Stomach (tissue), 9 donors: Measurements from ENCODE around the gene ACTN1. TPM values are rescaled to one million over a fixed set of nuclear protein-coding genes. Genes with fewer than 3 reads are reported as not detected.
A peak's percentile ranks its signal among the peaks of the same experiment; 100 is the strongest.

Experiments used
- DNase-seq, 2 donors: peaks; one replicate each; pipeline versions ENCODE4 v3.0.0 to v3.0.0-alpha.2; 2013 to 2019
- H3K27ac ChIP-seq, 5 donors: fragments of 200-600 bp in 4 of 5; sonication (generic) in 4 of 5; one replicate each; pipeline ENCODE4 v1.5.1; 2013 to 2019; ENCODE audit warnings: mild to moderate bottlenecking in 1 of 5, moderate library complexity in 1 of 5
- H3K27me3 ChIP-seq, 3 donors: fragments of 200-600 bp; sonication (generic); one replicate each; pipeline ENCODE4 v1.5.1; 2017 to 2019; ENCODE audit warnings: mixed run types in 1 of 3
- H3K36me3 ChIP-seq, 4 donors: fragments of 200-600 bp; sonication (generic); 1 replicate in 3 of 4; 2 replicates in 1 of 4; pipeline ENCODE4 v1.5.1; 2016 to 2019
- H3K4me1 ChIP-seq, 4 donors: fragments of 200-600 bp; sonication (generic); one replicate each; pipeline ENCODE4 v1.5.1; 2016 to 2019
- H3K4me3 ChIP-seq, 4 donors: fragments of 200-600 bp; sonication (generic) in 3 of 4; one replicate each; pipeline ENCODE4 v1.5.1; 2016 to 2019; ENCODE audit warnings: mild to moderate bottlenecking in 1 of 4
- H3K9me3 ChIP-seq, 4 donors: fragments of 200-600 bp; sonication (generic); one replicate each; pipeline ENCODE4 v1.5.1; 2016 to 2019
- EP300 ChIP-seq: sonication (generic); formaldehyde crosslinking; IDR thresholded peaks from one replicate; pipeline ENCODE4 v1.6.1; 2017; ENCODE audit warnings: antibody characterized with exemption
- POLR2A ChIP-seq, 4 donors: fragments of 450-650 bp; IDR thresholded peaks; one replicate each; pipeline ENCODE4 v1.6.1; 2016; ENCODE audit warnings: antibody characterized with exemption in 4 of 4, control low read depth in 2 of 4, mild to moderate bottlenecking in 1 of 4, moderate library complexity in 1 of 4
- POLR2AphosphoS5 ChIP-seq, 3 donors: sonication (generic); formaldehyde crosslinking; IDR thresholded peaks; one replicate each; pipeline ENCODE4 v1.6.1; 2016; ENCODE audit warnings: antibody characterized with exemption in 3 of 3
- WGBS, 5 donors: extraction: QIAGEN DNeasy Blood & Tissue Kit in 3 of 5; methylation state at CpG; one replicate each; pipeline versions ENCODE4 v1.1.5 to v1.1.7; 2013 to 2018; 5-methylcytosine and 5-hydroxymethylcytosine counted together
- intact Hi-C: fragments of 100-400 bp; cut with DNase I; formaldehyde crosslinking; loops from one replicate; pipeline ENCODE4 v1.15.1; 2023; ENCODE audit warnings: low total_unique reads
- polyA plus RNA-seq, 3 donors: library from polyadenylated mRNA; stranded (reverse); fragments of 200-250 nt; gene quantifications; one replicate each; pipeline ENCODE4 v1.2.3, GENCODE V29; 2013
- total RNA-seq, 5 donors: library from RNA; depleted of rRNA; stranded (reverse); fragments of >200 nt; gene quantifications; one replicate each; pipeline versions ENCODE4 v1.1.0 to v1.2.3, GENCODE V29; 2014 to 2016
- TF ChIP-seq, protein P1 (sequence below), 7 experiments: fragments of 450-650 bp in 4 of 7; fragments of 200-600 bp in 3 of 7; sonication (generic) in 3 of 7; IDR thresholded peaks; one replicate each; pipeline ENCODE4 v1.5.1; 2016 to 2019; ENCODE audit warnings: antibody characterized with exemption in 7 of 7, control low read depth in 2 of 7, mild to moderate bottlenecking in 1 of 7
- donor health status: healthy with polysubstance abuse.
- donor health status: Bipolar disorder and iron deficiency.
- donor health status: healthy.

Gene ACTN1
- total and polyA plus RNA-seq, 8 donors: 25.7 to 504 (median 196) TPM

DNA sequence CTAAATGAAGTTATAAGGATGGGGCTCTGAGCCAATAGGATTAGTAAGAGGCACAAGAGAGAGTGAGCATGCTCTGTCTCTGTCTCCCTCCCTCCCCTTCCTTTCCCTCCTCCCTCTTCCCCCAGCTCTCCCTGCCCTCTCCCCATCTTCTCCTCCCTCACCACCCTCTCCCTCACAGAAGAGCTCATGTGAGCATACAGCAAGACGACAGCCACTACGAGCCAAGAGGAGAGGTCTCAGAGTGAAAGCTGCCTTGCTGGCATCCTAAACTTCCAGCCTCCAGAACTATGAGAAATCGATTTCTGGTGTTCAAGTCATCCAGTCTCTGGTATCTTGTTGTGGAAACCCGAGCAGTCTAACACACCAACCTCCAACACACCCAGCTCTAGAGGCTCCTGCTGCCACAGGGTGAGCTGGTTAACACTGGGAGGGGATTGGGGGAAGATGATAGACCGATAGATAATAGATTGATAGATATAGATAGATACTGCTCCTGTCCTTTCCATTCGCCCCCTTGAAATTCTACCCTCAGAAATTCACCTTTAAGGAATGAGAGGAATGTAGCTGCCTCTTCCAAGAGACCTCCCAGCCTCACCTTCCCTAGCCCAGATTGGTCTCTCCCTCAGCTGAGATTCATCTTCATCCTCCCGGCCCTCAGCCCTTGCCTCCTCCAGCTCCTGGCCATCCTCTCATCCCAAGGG lies 25.8 kb upstream of the ACTN1 start:
- Histone ChIP-seq H3K27me3 (no peaks in the 10 kb centered on the region), H3K4me3 (no peak overlapping the region), H3K27ac (peak overlapping the region in 2 of 5 donors; percentile 32 to 62), H3K4me1 (peaks cover 5 to 16% (median 11%) of the 10 kb centered on the region in 4 donors), H3K9me3 (no peaks in the 10 kb centered on the region), H3K36me3 (no peaks in the 10 kb centered on the region)
- no peak for TF ChIP-seq EP300
- TF ChIP-seq POLR2A (IDR thresholded peaks at IDR 0.05): no peak
- DNase-seq: peak in 1 of 2 donors; percentile 38
- intact Hi-C loops: no loop called here
- WGBS, 5 donors: 57 to 68% (median 66%) methylated on average over 7 of the region's 7 CpGs

DNA sequence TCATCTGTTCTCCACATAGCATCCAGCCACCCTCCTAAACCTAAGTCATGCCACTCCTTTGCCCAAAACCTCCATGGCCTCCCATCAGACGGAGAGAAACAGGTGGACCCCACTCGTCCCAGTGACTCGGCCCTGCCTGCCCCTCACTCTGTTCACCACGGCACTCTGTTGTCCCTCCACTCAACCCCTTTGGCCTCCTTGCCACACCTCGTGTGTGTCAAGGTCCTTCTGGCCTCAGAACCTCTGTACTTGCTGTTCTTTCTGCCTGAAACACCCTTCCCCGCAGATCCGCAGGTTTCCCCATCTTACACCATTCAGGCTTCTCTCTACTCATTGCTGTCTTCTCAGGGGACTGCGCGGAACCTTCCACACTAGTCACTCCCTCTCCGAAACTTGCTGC lies 24.5 kb upstream of the ACTN1 start:
- no peaks in the 10 kb centered on the region for H3K27me3 ChIP-seq
- peaks cover 5 to 16% (median 11%) of the 10 kb centered on the region in 4 donors for H3K4me1 ChIP-seq
- TF ChIP-seq, protein P1, sequence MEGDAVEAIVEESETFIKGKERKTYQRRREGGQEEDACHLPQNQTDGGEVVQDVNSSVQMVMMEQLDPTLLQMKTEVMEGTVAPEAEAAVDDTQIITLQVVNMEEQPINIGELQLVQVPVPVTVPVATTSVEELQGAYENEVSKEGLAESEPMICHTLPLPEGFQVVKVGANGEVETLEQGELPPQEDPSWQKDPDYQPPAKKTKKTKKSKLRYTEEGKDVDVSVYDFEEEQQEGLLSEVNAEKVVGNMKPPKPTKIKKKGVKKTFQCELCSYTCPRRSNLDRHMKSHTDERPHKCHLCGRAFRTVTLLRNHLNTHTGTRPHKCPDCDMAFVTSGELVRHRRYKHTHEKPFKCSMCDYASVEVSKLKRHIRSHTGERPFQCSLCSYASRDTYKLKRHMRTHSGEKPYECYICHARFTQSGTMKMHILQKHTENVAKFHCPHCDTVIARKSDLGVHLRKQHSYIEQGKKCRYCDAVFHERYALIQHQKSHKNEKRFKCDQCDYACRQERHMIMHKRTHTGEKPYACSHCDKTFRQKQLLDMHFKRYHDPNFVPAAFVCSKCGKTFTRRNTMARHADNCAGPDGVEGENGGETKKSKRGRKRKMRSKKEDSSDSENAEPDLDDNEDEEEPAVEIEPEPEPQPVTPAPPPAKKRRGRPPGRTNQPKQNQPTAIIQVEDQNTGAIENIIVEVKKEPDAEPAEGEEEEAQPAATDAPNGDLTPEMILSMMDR (IDR thresholded peaks at IDR 0.05): no peak
- TF ChIP-seq POLR2AphosphoS5 (IDR thresholded peaks at IDR 0.05): no peak
- WGBS, 5 donors: 82 to 88% (median 86%) methylated on average over 10 of the region's 10 CpGs
- no peak for DNase-seq
- no peaks in the 10 kb centered on the region for H3K36me3 ChIP-seq
- no peaks in the 10 kb centered on the region for H3K9me3 ChIP-seq
- H3K27ac ChIP-seq: no peak overlapping the region
- intact Hi-C loops: no loop called here
- no peak overlapping the region for H3K4me3 ChIP-seq

DNA sequence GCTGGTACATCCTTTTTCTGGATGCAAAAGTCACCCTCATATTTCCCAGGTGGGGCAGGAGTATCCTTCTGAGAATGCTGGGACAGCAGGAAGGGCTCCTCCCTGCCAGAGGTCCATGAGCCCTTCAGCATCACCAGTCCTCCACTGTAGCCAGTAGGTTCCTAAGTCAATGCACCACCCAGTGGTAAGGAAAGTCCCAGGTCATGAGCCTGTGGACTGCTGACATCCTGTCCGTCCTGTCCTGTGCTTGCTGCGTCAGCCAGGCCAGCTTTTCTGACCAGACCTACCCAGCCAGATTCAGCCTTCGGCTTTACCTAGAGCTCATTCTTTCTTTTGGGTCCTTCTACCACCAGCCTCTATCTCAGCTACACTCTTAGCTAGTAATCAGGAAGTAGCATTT lies 23.0 kb upstream of the ACTN1 start:
- Histone ChIP-seq H3K27me3 (no peaks in the 10 kb centered on the region), H3K4me3 (no peak overlapping the region), H3K4me1 (peaks cover 5 to 16% (median 11%) of the 10 kb centered on the region in 4 donors), H3K36me3 (no peaks in the 10 kb centered on the region), H3K9me3 (no peaks in the 10 kb centered on the region), H3K27ac (no peak overlapping the region)
- intact Hi-C loops: no loop called here
- TF ChIP-seq POLR2AphosphoS5 (IDR thresholded peaks at IDR 0.05) (no peak), POLR2A (IDR thresholded peaks at IDR 0.05) (no peak)
- TF ChIP-seq, protein P1 (IDR thresholded peaks at IDR 0.05): peak in 4 of 7 experiments; percentile 15 to 39 (median 26)
- WGBS, 5 donors: 34 to 57% (median 52%) methylated on average over 3 of the region's 3 CpGs
- DNase-seq: peak; percentile 56 to 58

DNA sequence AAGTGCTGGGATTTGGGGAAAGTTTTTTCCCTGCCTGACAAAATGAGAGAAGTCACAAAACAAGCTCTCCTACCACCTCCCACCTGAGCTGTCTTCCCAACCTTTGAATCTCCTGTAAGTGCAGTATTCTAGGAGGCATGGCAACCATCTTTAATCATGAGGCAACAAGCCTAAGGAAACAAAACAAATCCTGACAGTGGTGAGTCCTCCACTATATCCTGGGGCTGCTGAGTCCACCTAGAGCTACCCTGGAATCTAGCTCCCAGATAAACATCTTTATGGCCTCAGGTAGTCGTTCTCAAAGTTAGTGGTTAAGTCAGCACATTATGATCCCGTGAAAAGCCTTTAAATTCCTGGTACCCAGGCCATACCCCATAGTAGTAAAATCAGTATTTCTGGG lies 22.3 kb upstream of the ACTN1 start:
- Histone ChIP-seq H3K4me1 (peaks cover 5 to 16% (median 11%) of the 10 kb centered on the region in 4 donors), H3K27me3 (no peaks in the 10 kb centered on the region), H3K27ac (no peak overlapping the region), H3K4me3 (no peak overlapping the region), H3K36me3 (no peaks in the 10 kb centered on the region), H3K9me3 (no peaks in the 10 kb centered on the region)
- WGBS, 5 donors: 84 to 94% (median 89%) methylated on average over 2 of the region's 2 CpGs
- TF ChIP-seq EP300 (no peak), POLR2AphosphoS5 (IDR thresholded peaks at IDR 0.05) (no peak), POLR2A (IDR thresholded peaks at IDR 0.05) (no peak)
- TF ChIP-seq, protein P1 (IDR thresholded peaks at IDR 0.05): no peak
- intact Hi-C loops: no loop called here
- DNase-seq: no peak

DNA sequence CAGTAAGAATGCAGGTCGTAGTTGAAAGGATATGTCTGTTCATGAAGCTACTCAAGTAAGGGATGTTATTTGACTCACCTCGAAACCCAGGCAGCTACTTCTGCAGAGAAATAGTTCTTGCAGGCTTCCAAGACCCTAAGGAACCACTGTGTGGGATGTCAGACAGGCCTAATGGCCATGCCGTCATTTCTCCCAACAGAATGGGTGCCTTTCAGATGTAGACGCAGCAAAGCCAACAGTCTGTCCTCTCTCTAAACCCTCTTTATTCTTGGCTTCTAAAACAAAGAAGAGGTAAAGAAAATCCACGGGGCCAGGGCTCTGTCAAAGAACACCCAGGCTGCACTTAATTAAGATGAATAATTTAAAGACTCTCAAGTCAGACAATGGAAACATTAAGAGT lies 19.0 kb upstream of the ACTN1 start:
- intact Hi-C loops: no loop called here
- 83 to 88% (median 84%) methylated on average over 5 of the region's 5 CpGs for WGBS, 5 donors
- no peak overlapping the region for H3K4me3 ChIP-seq

More for the DNA sequence above, 19.0 kb upstream of the ACTN1 start:
- TF ChIP-seq POLR2AphosphoS5 (IDR thresholded peaks at IDR 0.05) (no peak), POLR2A (IDR thresholded peaks at IDR 0.05) (no peak), EP300 (no peak)
- TF ChIP-seq, protein P1 (IDR thresholded peaks at IDR 0.05): no peak
- DNase-seq: no peak
- Histone ChIP-seq H3K27ac (no peak overlapping the region), H3K4me1 (no peaks in the 10 kb centered on the region), H3K36me3 (no peaks in the 10 kb centered on the region), H3K27me3 (no peaks in the 10 kb centered on the region), H3K9me3 (no peaks in the 10 kb centered on the region)
